ENCODE results near the gene BRCA2.

BRCA2 gene

GRCh38 chr13:32428581-32429432, 113.5 kb downstream of the BRCA2 start:
- no peak for DNase-seq (ENCODE audit: low read depth in 4 of 4, low spot score in 1 of 4)

GRCh38 chr13:32429433-32429909, 114.2 kb downstream of the BRCA2 start:
- no peak for DNase-seq (ENCODE audit: low read depth in 4 of 4, low spot score in 1 of 4)

GRCh38 chr13:32430018-32430747, 114.9 kb downstream of the BRCA2 start:
- no peak for DNase-seq (ENCODE audit: low read depth in 4 of 4, low spot score in 1 of 4)

GRCh38 chr13:32431361-32431760, 116.1 kb downstream of the BRCA2 start:
- no peak for DNase-seq (ENCODE audit: low read depth in 4 of 4, low spot score in 1 of 4)

- no peak for DNase-seq (ENCODE audit: low read depth in 4 of 4, low spot score in 1 of 4)
Measured at GRCh38 chr13:32432856-32433255, 117.5 kb downstream of the BRCA2 start.

- no peak for DNase-seq (ENCODE audit: low read depth in 4 of 4, low spot score in 1 of 4)
Measured at GRCh38 chr13:32438871-32439270, 123.6 kb downstream of the BRCA2 start.

- DNase-seq (ENCODE audit: low read depth in 4 of 4, low spot score in 1 of 4): no peak
Measured at GRCh38 chr13:32443111-32443510, 127.8 kb downstream of the BRCA2 start.

- no peak for DNase-seq (ENCODE audit: low read depth in 4 of 4, low spot score in 1 of 4)
Measured at GRCh38 chr13:32445461-32445860, 130.2 kb downstream of the BRCA2 start.

- DNase-seq (ENCODE audit: low read depth in 4 of 4, low spot score in 1 of 4): no peak
Measured at GRCh38 chr13:32446220-32446619, 130.9 kb downstream of the BRCA2 start.

GRCh38 chr13:32446773-32447465, 131.6 kb downstream of the BRCA2 start:
- no peak for DNase-seq (ENCODE audit: low read depth in 4 of 4, low spot score in 1 of 4)

- DNase-seq (ENCODE audit: low read depth in 4 of 4, low spot score in 1 of 4): no peak
Measured at GRCh38 chr13:32447894-32448623, 132.8 kb downstream of the BRCA2 start.

GRCh38 chr13:32448972-32449371, 133.7 kb downstream of the BRCA2 start:
- no peak for DNase-seq (ENCODE audit: low read depth in 4 of 4, low spot score in 1 of 4)
